Measurements from ENCODE around the gene ATP5PD.

DNA sequence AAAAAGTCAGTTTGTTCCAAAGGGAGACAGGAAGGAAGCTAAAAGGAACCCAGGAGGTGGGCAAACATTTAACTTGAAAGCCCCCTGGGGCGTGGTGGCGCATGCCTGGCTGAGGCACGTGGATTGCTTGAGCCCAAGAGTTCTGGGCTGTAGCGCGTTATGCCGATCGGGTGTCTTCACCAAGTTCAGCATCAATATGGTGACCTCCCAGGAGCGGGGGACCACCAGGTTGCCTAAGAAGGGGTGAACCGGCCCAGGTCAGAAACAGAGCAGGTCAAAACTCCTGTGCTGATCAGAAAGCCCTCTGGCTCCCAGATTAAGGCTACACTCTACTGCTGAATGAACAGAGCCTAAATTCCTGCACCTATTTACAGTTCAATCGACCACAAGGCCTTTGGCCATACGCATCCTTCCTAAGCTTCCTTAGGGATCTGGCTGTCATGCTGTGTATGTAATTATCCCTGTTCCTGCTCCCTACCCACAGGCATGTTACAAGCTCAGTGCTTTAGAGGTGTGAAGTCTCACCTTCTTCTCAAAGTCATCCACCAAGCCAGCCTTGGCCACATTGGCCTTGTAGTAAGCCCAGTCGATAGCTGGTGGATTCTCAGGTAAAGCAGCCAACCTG is 5.0 kb downstream of the ATP5PD start:
- no peak for TF ChIP-seq POLR2A (IDR thresholded peaks at IDR 0.05)
- TF ChIP-seq, protein P1, sequence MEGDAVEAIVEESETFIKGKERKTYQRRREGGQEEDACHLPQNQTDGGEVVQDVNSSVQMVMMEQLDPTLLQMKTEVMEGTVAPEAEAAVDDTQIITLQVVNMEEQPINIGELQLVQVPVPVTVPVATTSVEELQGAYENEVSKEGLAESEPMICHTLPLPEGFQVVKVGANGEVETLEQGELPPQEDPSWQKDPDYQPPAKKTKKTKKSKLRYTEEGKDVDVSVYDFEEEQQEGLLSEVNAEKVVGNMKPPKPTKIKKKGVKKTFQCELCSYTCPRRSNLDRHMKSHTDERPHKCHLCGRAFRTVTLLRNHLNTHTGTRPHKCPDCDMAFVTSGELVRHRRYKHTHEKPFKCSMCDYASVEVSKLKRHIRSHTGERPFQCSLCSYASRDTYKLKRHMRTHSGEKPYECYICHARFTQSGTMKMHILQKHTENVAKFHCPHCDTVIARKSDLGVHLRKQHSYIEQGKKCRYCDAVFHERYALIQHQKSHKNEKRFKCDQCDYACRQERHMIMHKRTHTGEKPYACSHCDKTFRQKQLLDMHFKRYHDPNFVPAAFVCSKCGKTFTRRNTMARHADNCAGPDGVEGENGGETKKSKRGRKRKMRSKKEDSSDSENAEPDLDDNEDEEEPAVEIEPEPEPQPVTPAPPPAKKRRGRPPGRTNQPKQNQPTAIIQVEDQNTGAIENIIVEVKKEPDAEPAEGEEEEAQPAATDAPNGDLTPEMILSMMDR (IDR thresholded peaks at IDR 0.05), result no peak

Measured in ovary (tissue), 3 donors.